K562 (cell line): Measurements from ENCODE around the gene PCED1B.

Experiments used
- DMBX1 ChIP-seq: fragments of 250-450 bp; sonication (Bioruptor Pico); IDR thresholded peaks from 2 replicates; pipeline ENCODE4 v1.8.0; 2022; ENCODE audit warnings: inconsistent platforms, mild to moderate bottlenecking, moderate library complexity, borderline replicate concordance
- EZH2 ChIP-seq: IDR thresholded peaks from 2 replicates; pipeline ENCODE4 v1.6.1; 2012; ENCODE audit warnings: low read depth, mild to moderate bottlenecking, inconsistent platforms, low read length, borderline replicate concordance
- MYNN ChIP-seq, 2 experiments: sonication (generic); formaldehyde crosslinking in 1 of 2; IDR thresholded peaks; 2 replicates each; pipeline versions ENCODE4 v1.5.0 to v1.6.1; 2016 to 2020; ENCODE audit warnings: antibody characterized with exemption in 1 of 2, missing genetic modification reagents in 1 of 2
- NFIX ChIP-seq: fragments of 250-450 bp; sonication (Bioruptor Pico); IDR thresholded peaks from 2 replicates; pipeline ENCODE4 v1.4.0; 2020; ENCODE audit warnings: low read depth, mild to moderate bottlenecking, moderate library complexity
- SIN3B ChIP-seq: fragments of 450-650 bp; IDR thresholded peaks from 2 replicates; pipeline ENCODE4 v1.6.1; 2017; ENCODE audit warnings: low read depth, mild to moderate bottlenecking, moderate library complexity
- TCF7L2 ChIP-seq: fragments of 150-350 bp; IDR thresholded peaks from 2 replicates; pipeline ENCODE4 v1.6.1; 2016; ENCODE audit warnings: low read depth, mild to moderate bottlenecking, low read length, moderate library complexity
- TEAD4 ChIP-seq, 2 experiments: sonication (generic) in 1 of 2; formaldehyde crosslinking in 1 of 2; IDR thresholded peaks; 2 replicates each; pipeline versions ENCODE4 v1.6.1 to v1.8.0; 2012 to 2022; ENCODE audit warnings: borderline replicate concordance in 1 of 2, inconsistent platforms in 1 of 2, low read length in 1 of 2, mild to moderate bottlenecking in 1 of 2, missing genetic modification reagents in 1 of 2
- ZKSCAN1 ChIP-seq: fragments of 150-350 bp; IDR thresholded peaks from 2 replicates; pipeline ENCODE4 v1.6.1; 2016; ENCODE audit warnings: low read depth, low read length
- ZNF75A ChIP-seq: fragments of 450-650 bp; formaldehyde crosslinking; IDR thresholded peaks from 2 replicates; pipeline ENCODE4 v1.4.0; 2020; ENCODE audit warnings: mild to moderate bottlenecking

DNA sequence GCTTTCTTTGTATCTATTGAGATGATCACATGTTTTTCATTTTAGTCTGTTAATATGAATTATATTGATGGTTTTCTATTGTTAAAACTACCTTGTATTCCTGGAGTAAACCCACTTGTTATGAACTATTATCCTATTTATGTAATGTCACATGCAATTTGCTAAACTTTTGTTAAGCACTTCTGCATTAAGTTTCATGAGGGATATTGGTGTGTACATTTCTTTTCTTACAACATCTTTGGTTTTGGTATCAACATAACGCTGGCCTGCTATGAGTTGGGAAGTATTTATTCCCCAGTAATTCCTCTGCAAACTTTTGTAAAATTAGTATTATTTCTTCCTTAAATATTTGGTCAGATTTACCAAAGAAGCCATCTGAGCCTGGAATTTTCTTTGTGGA, 46.8 kb downstream of the PCED1B start:
- no peak for TF ChIP-seq SIN3B
- no peak for TF ChIP-seq EZH2
- TF ChIP-seq ZKSCAN1: no peak
- TF ChIP-seq DMBX1 (CRISPR knock-in tag): no peak
- no peak for TF ChIP-seq MYNN (IDR thresholded peaks at IDR 0.05)
- TF ChIP-seq MYNN (CRISPR knock-in tag; IDR thresholded peaks at IDR 0.05): no peak
- TF ChIP-seq TCF7L2: no peak
- TF ChIP-seq NFIX: no peak
- no peak for TF ChIP-seq ZNF75A (CRISPR knock-in tag)
- TF ChIP-seq TEAD4 (IDR thresholded peaks at IDR 0.05; ENCODE audit: low read length): no peak
- no peak for TF ChIP-seq TEAD4 (CRISPR knock-in tag; IDR thresholded peaks at IDR 0.05; ENCODE audit: borderline replicate concordance)
